Cardiac septum (tissue), 1 donor: ENCODE data around the gene AFF3. TPM values are rescaled to one million over a fixed set of nuclear protein-coding genes. Genes with fewer than 3 reads are reported as not detected.

ENCODE experiments used
- DNase-seq: peaks from one replicate; pipeline ENCODE4 v3.0.0-alpha.2; 2020; ENCODE audit warnings: low spot score
- intact Hi-C: fragments of 100-400 bp; cut with DNase I; formaldehyde crosslinking; loops from one replicate; pipeline ENCODE4 v1.14.0; 2022
- total RNA-seq: library from RNA; stranded (reverse); fragmentation: NEBNext Ultra II Directional; extraction: Animal tissue kit (Norgen Biotek cat#: 25700); gene quantifications from one replicate; pipeline ENCODE4 v1.2.1, GENCODE V29; 2021
- donor health status: DM: no; HTN: no; CAD: no.

The AFF3 gene
- total RNA-seq, 1 donor from 2014 or later = 6.7 TPM

- intact Hi-C loops = no loop called here
- DNase-seq = no peak
Measured at GRCh38 chr2:100000915-100001707, 141.3 kb downstream of the AFF3 start.

GRCh38 chr2:99998651-99999320, 143.6 kb downstream of the AFF3 start:
- intact Hi-C loops = no loop called here
- DNase-seq = no peak

DNA sequence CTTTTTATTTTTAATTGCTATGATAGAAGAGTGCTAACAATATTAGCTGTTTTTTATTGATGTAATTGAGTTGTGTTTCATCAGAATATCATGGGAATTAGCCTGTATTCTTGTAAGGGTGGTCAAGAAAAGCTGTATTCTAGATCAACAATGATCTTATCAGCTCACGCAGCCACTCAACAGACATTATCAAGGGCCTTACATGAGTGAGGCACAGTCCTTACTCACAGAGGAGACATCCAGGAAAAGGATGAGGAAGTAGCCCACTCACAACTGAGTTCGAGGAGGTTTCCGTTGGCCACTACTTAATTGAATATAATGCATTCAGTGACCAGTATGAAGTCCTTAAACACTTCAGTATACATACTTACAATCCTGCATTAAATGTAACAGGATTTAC, 152.5 kb downstream of the AFF3 start:
- intact Hi-C loops = no loop called here
- DNase-seq = no peak

GRCh38 chr2:99988599-99988998, 153.8 kb downstream of the AFF3 start:
- intact Hi-C loops = no loop called here
- DNase-seq = no peak

DNA sequence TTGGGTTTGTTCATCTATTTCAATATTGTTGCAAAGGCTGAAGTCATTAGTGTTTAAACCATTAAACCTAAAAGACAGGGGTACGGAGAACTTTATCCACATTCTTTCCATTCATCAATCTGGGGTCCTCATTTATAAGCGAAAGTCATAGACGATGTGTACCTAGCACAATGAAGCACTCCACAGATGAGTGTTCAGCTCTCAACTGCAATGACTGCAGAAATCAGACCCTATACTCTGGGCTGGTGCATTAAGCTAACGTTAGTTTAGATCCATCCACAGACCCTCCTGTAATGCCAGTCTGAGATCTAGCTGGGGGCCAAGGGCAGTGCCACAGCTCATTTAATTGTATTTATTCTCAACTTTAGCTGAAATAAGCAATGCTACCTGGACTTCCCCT, 155.2 kb downstream of the AFF3 start:
- DNase-seq = no peak
- intact Hi-C loops = no loop called here

GRCh38 chr2:99984799-99985515, 157.4 kb downstream of the AFF3 start:
- DNase-seq = no peak
- intact Hi-C loops = no loop called here

DNA sequence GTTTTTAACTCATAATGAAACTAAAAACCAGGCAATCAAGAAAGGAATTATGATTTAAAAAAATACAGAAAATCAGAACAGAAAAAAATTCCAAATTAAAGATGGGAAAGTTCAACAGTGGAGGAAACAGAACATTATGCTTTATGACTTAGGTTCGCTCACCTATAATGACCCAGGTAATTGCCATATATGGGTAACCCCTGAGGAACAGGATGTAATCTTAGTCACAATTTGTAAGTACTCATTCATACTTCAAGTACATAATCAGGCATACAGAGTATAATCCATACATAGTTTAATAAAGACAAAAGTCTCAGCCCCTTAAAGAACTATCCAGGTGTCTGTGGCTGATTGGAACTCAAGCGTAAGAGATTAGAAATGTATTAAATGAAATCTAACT, 159.6 kb downstream of the AFF3 start:
- no peak for DNase-seq
- intact Hi-C loops = no loop called here

DNA sequence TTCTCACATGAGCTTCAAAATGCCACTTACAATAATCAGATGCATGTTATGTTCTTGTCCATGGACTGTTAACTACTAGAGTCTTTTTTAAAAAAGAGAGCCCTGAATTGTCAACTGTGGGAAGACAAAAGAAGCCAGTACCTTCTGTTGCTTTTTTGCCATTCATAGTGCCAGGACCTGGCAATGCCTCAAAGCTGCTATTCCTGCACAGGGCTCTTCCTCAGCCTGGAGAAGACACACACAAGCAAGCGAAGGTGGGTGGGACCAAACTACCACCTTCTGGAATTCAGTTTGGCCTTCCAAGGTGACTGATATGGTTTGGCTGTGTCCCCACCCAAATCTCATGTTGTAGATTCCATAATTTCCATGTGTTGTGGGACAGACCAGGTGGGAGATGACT, 160.6 kb downstream of the AFF3 start:
- no peak for DNase-seq
- intact Hi-C loops = no loop called here

DNA sequence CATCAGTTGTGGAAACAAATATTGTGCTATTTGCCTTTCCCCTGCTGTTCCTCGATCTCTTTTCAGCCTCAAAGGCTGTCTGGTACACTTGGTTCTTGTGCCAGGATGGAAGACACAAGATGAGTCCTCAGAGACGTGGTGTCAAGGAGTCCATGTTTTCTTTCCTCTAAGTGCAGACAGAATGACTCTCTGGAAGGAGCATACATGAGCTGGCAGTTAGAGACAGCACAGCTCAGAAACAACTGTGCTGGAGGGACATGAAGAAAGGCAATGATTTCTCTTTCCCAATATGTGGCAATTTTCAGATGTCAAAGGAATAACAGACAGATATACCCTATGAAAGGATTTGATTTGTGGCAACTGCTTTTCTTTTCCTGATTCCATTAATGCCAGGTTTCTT, 162.2 kb downstream of the AFF3 start:
- intact Hi-C loops = no loop called here
- DNase-seq = no peak

GRCh38 chr2:99977966-99978365, 164.4 kb downstream of the AFF3 start:
- no peak for DNase-seq
- intact Hi-C loops = no loop called here

GRCh38 chr2:99975386-99975785, 167.0 kb downstream of the AFF3 start:
- intact Hi-C loops = no loop called here
- DNase-seq = no peak

DNA sequence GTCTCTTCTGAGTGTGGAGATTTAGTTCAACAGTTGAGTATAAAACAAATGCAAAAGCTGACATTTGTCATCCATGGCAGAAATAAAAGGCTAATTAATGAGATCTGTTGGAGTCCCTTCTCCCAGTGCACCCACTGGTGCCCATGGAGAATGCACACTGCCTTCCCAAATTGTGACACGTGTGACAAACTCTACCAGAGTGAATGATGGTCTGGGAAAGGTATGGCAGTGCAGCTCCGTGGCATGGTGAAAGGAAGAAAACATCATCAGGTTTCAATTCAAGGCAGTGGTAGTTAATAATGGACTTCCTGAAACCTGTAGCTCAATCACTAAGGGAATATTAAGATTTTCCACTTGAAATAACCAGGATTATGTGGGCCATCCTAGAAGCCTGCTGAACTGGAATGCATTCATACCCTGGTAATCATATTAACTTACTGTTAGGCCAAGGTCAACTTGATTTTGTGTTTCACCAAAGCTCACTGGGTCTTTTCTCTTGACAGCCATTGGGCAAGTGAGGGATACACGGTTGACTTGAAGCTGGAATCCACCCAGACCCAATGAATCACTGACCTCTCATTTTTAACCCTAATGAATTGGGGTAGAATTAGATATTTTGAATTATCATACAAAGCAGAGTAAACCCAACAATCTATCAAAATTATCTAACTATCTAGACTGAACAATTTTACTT, 167.6 kb downstream of the AFF3 start:
- DNase-seq = no peak
- intact Hi-C loops = no loop called here

- intact Hi-C loops = no loop called here
- DNase-seq = no peak
Measured at GRCh38 chr2:99974275-99974674, 168.1 kb downstream of the AFF3 start.

GRCh38 chr2:99971326-99971900, 171.0 kb downstream of the AFF3 start:
- no peak for DNase-seq
- intact Hi-C loops = no loop called here

DNA sequence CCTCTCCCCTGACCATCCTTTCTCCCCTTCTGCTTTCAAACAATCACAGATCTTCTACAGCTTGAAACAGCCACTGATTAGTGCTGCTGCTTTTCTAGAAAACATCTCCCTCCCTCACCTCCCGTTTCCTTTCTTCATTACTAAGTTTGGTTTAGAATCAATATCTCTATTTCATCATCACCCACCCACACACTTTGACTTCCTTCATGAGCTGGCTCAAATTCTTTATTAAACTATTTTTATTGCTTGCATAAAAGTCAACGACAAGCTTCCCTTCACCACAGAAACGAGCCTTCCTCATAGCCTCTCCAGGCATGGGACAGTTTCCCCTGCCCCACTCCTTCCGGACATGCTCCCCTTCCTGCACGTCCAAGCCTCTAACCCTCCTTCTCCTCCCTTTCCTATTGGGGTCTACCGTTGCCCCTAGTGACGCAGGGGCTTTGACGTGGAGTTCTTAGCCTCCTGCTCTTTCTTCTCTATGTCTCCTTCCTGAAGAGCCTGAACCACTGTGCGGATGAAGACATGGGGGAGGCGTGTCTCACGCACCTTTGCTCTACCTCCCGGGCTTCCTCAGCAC, 172.0 kb downstream of the AFF3 start:
- intact Hi-C loops = no loop called here
- no peak for DNase-seq

GRCh38 chr2:99961196-99961913, 181.0 kb downstream of the AFF3 start:
- no peak for DNase-seq
- intact Hi-C loops = no loop called here

- intact Hi-C loops = no loop called here
- DNase-seq = no peak
Measured at GRCh38 chr2:99960790-99961189, 181.6 kb downstream of the AFF3 start.

DNA sequence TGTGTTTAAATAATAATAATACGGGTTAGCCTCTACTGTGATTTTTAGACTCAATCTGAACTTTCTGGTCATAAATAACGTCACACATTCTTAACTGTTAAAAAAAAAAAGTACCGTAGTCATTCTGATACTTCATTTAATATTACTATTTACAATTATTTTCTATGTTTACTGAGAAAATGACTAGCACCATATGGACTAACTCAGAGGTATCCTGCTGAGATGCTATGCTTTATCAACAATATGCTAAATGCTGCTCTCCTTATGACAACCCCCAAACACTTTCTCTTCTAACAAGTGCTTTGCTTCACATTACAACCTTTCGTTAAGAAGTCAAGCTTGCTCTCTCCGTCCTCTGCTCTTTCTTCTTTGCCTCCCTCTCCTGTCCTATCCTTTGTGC, 182.1 kb downstream of the AFF3 start:
- intact Hi-C loops = no loop called here

More for the DNA sequence above, 182.1 kb downstream of the AFF3 start:
- no peak for DNase-seq
